DMS153 treated with DMSO at 0.1 percent for 48 hours (cell line): ENCODE data around the gene ANKS1B.

Experiments
- DNase-seq: peaks from one replicate; lab custom pipeline; 2025; ENCODE audit not compliant: unreplicated experiment; lab: John Stamatoyannopoulos, UW

ANKS1B gene

GRCh38 chr12:98750511-98750910 is 1234.2 kb downstream of the ANKS1B start:
- DNase-seq = no peak

- DNase-seq = no peak
These were observed 1236.3 kb downstream of the ANKS1B start for GRCh38 chr12:98748463-98748862.

- DNase-seq = no peak
These were observed 1239.0 kb downstream of the ANKS1B start for GRCh38 chr12:98745578-98746391.

GRCh38 chr12:98744680-98745079 is 1240.1 kb downstream of the ANKS1B start:
- no peak for DNase-seq

- no peak for DNase-seq
These were observed 1241.3 kb downstream of the ANKS1B start for GRCh38 chr12:98743362-98743953.

- no peak for DNase-seq
These were observed 1243.0 kb downstream of the ANKS1B start for GRCh38 chr12:98741556-98742265.

- DNase-seq = no peak
These were observed 1243.6 kb downstream of the ANKS1B start for GRCh38 chr12:98741196-98741555.

- DNase-seq = no peak
These were observed 1244.0 kb downstream of the ANKS1B start for GRCh38 chr12:98740751-98741150.

GRCh38 chr12:98738539-98738938 is 1246.2 kb downstream of the ANKS1B start:
- DNase-seq = no peak

- no peak for DNase-seq
These were observed 1246.7 kb downstream of the ANKS1B start for GRCh38 chr12:98738002-98738401.

- DNase-seq = no peak
These were observed 1247.4 kb downstream of the ANKS1B start for GRCh38 chr12:98737322-98737712.

GRCh38 chr12:98736352-98737321 is 1248.1 kb downstream of the ANKS1B start:
- peak; percentile 43 for DNase-seq

GRCh38 chr12:98735821-98736220 is 1248.9 kb downstream of the ANKS1B start:
- DNase-seq = no peak

GRCh38 chr12:98733667-98734350 is 1250.9 kb downstream of the ANKS1B start:
- no peak for DNase-seq

- DNase-seq = no peak
These were observed 1254.3 kb downstream of the ANKS1B start for GRCh38 chr12:98730412-98730811.

- no peak for DNase-seq
These were observed 1257.5 kb downstream of the ANKS1B start for GRCh38 chr12:98727196-98727595.

- peak; percentile 19 for DNase-seq
These were observed 1259.1 kb downstream of the ANKS1B start for GRCh38 chr12:98725476-98726247.

- DNase-seq = no peak
These were observed 1260.2 kb downstream of the ANKS1B start for GRCh38 chr12:98724384-98725155.

- DNase-seq = no peak
These were observed 1263.5 kb downstream of the ANKS1B start for GRCh38 chr12:98721204-98721702.
